Neural progenitor cell (in vitro differentiated cells): ENCODE results near the gene MYOF. TPM values are rescaled to one million over a fixed set of nuclear protein-coding genes. Genes with fewer than 3 reads are reported as not detected.

Experiments used
- DNase-seq: peaks from one replicate; pipeline ENCODE4 v3.0.0-alpha.2; 2016; ENCODE audit warnings: low spot score
- H2AFZ ChIP-seq: fragments of 200-600 bp; sonication (generic); replicated peaks from 2 replicates; pipeline ENCODE4 v1.6.1; 2016; ENCODE audit warnings: antibody characterized with exemption
- H3F3A ChIP-seq: fragments of 200-600 bp; sonication (generic); 2 replicates; pipeline ENCODE4 v1.6.1; 2016; ENCODE audit warnings: antibody characterized with exemption, low read depth
- H3K27ac ChIP-seq: fragments of 200-600 bp; sonication (generic); 2 replicates; pipeline ENCODE4 v1.5.1; 2016; ENCODE audit warnings: mild to moderate bottlenecking
- H3K27me3 ChIP-seq: fragments of 200-600 bp; sonication (generic); 2 replicates; pipeline ENCODE4 v1.6.1; 2016; ENCODE audit warnings: mild to moderate bottlenecking, moderate library complexity
- H3K36me3 ChIP-seq: fragments of 200-600 bp; sonication (generic); 2 replicates; pipeline ENCODE4 v1.5.1; 2016
- H3K4me1 ChIP-seq: fragments of 200-600 bp; sonication (generic); 2 replicates; pipeline ENCODE4 v1.6.1; 2016; ENCODE audit warnings: mixed run types
- H3K4me2 ChIP-seq: fragments of 200-600 bp; sonication (generic); 2 replicates; pipeline ENCODE4 v1.6.1; 2016
- H3K4me3 ChIP-seq: fragments of 200-600 bp; sonication (generic); 2 replicates; pipeline ENCODE4 v1.5.1; 2016
- H3K79me2 ChIP-seq: fragments of 200-600 bp; sonication (generic); 2 replicates; pipeline ENCODE4 v1.6.1; 2016; ENCODE audit warnings: low read depth
- H3K9ac ChIP-seq: fragments of 200-600 bp; sonication (generic); 2 replicates; pipeline ENCODE4 v1.6.1; 2016
- H3K9me3 ChIP-seq: fragments of 200-600 bp; sonication (generic); 2 replicates; pipeline ENCODE4 v1.5.1; 2016; ENCODE audit warnings: low read depth
- H4K20me1 ChIP-seq: fragments of 200-600 bp; sonication (generic); 2 replicates; pipeline ENCODE4 v1.6.1; 2016; ENCODE audit warnings: low read depth
- H3K27ac Mint-ChIP-seq: 3 replicates; pipeline ENCODE4 v1.8.0; 2021; ENCODE audit warnings: mixed read lengths
- H3K27me3 Mint-ChIP-seq: 2 replicates; pipeline ENCODE4 v1.8.0; 2022; ENCODE audit warnings: low read depth, mild to moderate bottlenecking, inconsistent platforms, moderate library complexity, mixed read lengths; ENCODE audit not compliant: insufficient read depth
- H3K36me3 Mint-ChIP-seq: 3 replicates; pipeline ENCODE4 v1.8.0; 2021; ENCODE audit warnings: mixed read lengths
- H3K4me1 Mint-ChIP-seq: 3 replicates; pipeline ENCODE4 v1.8.0; 2021; ENCODE audit warnings: mixed read lengths
- H3K4me3 Mint-ChIP-seq: 3 replicates; pipeline ENCODE4 v1.8.0; 2021; ENCODE audit warnings: mild to moderate bottlenecking, moderate library complexity, mixed read lengths
- H3K9me3 Mint-ChIP-seq: 3 replicates; pipeline ENCODE4 v1.8.0; 2020; ENCODE audit warnings: mixed read lengths
- CTCF ChIP-seq: fragments of 200-600 bp; sonication (generic); IDR thresholded peaks from 2 replicates; pipeline ENCODE4 v1.5.1; 2017; ENCODE audit warnings: antibody characterized with exemption, mild to moderate bottlenecking
- EZH2 ChIP-seq: fragments of 200-600 bp; sonication (generic); IDR thresholded peaks from 2 replicates; pipeline ENCODE4 v1.6.1; 2017; ENCODE audit warnings: antibody characterized with exemption, mild to moderate bottlenecking, moderate library complexity
- EZH2phosphoT487 ChIP-seq: fragments of 200-600 bp; sonication (generic); IDR thresholded peaks from 2 replicates; pipeline ENCODE4 v1.6.1; 2017; ENCODE audit warnings: antibody characterized with exemption
- total RNA-seq: library from RNA; depleted of rRNA; stranded (reverse); fragments of >200 nt; gene quantifications from 2 replicates; pipeline ENCODE4 v1.2.3, GENCODE V29; 2015; ENCODE audit warnings: low replicate concordance

The MYOF gene
- total RNA-seq, 1 donor from 2014 or later: 1.6 TPM

GRCh38 chr10:93491602-93492121 is 9.5 kb upstream of the MYOF start:
- Mint-ChIP-seq H3K4me1 (peaks cover 15% of the 10 kb centered on the region), H3K9me3 (no peaks in the 10 kb centered on the region), H3K27me3 (no peaks in the 10 kb centered on the region), H3K27ac (no peak overlapping the region), H3K4me3 (no peak overlapping the region), H3K36me3 (no peaks in the 10 kb centered on the region)
- Histone ChIP-seq H3K9ac (no peak overlapping the region), H3K4me2 (no peak overlapping the region), H3K9me3 (no peaks in the 10 kb centered on the region), H3K27ac (no peak overlapping the region), H4K20me1 (no peaks in the 10 kb centered on the region), H3K4me1 (peaks cover 3% of the 10 kb centered on the region), H3K27me3 (peaks cover 14% of the 10 kb centered on the region), H3K4me3 (no peak overlapping the region), H3K36me3 (no peaks in the 10 kb centered on the region), H2AFZ (no peak overlapping the region), H3K79me2 (peaks cover under 1% of the 10 kb centered on the region), H3F3A (peaks cover 11% of the 10 kb centered on the region)
- TF ChIP-seq EZH2phosphoT487 (no peak), CTCF (no peak), EZH2 (no peak)
- no peak for DNase-seq

- H3K9me3 ChIP-seq: no peaks in the 10 kb centered on the region
- TF ChIP-seq EZH2phosphoT487: no peak
- no peaks in the 10 kb centered on the region for H3K79me2 ChIP-seq
- H3F3A ChIP-seq: peaks cover 6% of the 10 kb centered on the region
- no peaks in the 10 kb centered on the region for H3K4me1 ChIP-seq
- Mint-ChIP-seq H3K9me3 (no peaks in the 10 kb centered on the region), H3K27ac (no peak overlapping the region), H3K4me3 (no peak overlapping the region), H3K27me3 (no peaks in the 10 kb centered on the region), H3K36me3 (no peaks in the 10 kb centered on the region), H3K4me1 (peaks cover 7% of the 10 kb centered on the region)
- H3K9ac ChIP-seq: no peak overlapping the region
- H2AFZ ChIP-seq: no peak overlapping the region
- DNase-seq: no peak
- no peak overlapping the region for H3K27ac ChIP-seq
- no peak overlapping the region for H3K4me2 ChIP-seq
- no peak overlapping the region for H3K4me3 ChIP-seq
- no peaks in the 10 kb centered on the region for H3K27me3 ChIP-seq
- H4K20me1 ChIP-seq: no peaks in the 10 kb centered on the region
- H3K36me3 ChIP-seq: no peaks in the 10 kb centered on the region
Observed at GRCh38 chr10:93488956-93489528, 6.9 kb upstream of the MYOF start.

- Histone ChIP-seq H3K4me3 (no peak overlapping the region), H3F3A (peaks cover 7% of the 10 kb centered on the region), H3K27ac (no peak overlapping the region), H3K4me2 (no peak overlapping the region), H2AFZ (no peak overlapping the region), H3K36me3 (no peaks in the 10 kb centered on the region), H3K27me3 (peaks cover 15% of the 10 kb centered on the region), H3K9me3 (no peaks in the 10 kb centered on the region), H3K9ac (no peak overlapping the region), H3K79me2 (no peaks in the 10 kb centered on the region), H4K20me1 (no peaks in the 10 kb centered on the region), H3K4me1 (peaks cover 5% of the 10 kb centered on the region)
- H3K4me3 Mint-ChIP-seq: no peak overlapping the region
- H3K27ac Mint-ChIP-seq: no peak overlapping the region
- H3K36me3 Mint-ChIP-seq: no peaks in the 10 kb centered on the region
- peaks cover 10% of the 10 kb centered on the region for H3K4me1 Mint-ChIP-seq
- H3K9me3 Mint-ChIP-seq: no peaks in the 10 kb centered on the region
- H3K27me3 Mint-ChIP-seq: no peaks in the 10 kb centered on the region
- no peak for TF ChIP-seq EZH2
- DNase-seq: no peak
Observed at GRCh38 chr10:93485690-93486089, 3.6 kb upstream of the MYOF start.

- no peaks in the 10 kb centered on the region for H3K79me2 ChIP-seq
- H3K36me3 Mint-ChIP-seq: no peaks in the 10 kb centered on the region
Observed at GRCh38 chr10:93481637-93482144, 443 bp downstream of the MYOF start.

More at GRCh38 chr10:93481637-93482144, 443 bp downstream of the MYOF start:
- Mint-ChIP-seq H3K4me3 (peak overlapping the region; percentile 88), H3K27me3 (no peaks in the 10 kb centered on the region), H3K4me1 (peaks cover 14% of the 10 kb centered on the region), H3K9me3 (no peaks in the 10 kb centered on the region), H3K27ac (peak overlapping the region; percentile 23)
- Histone ChIP-seq H3K27me3 (peaks cover 15% of the 10 kb centered on the region), H3K36me3 (no peaks in the 10 kb centered on the region), H3F3A (peaks cover 7% of the 10 kb centered on the region), H3K4me3 (peak overlapping the region; percentile 81), H3K4me2 (peak overlapping the region; percentile 98), H3K9ac (no peak overlapping the region), H3K4me1 (peaks cover 5% of the 10 kb centered on the region), H4K20me1 (no peaks in the 10 kb centered on the region), H3K9me3 (no peaks in the 10 kb centered on the region), H3K27ac (no peak overlapping the region), H2AFZ (peak overlapping the region; percentile 97)
- TF ChIP-seq EZH2phosphoT487 (peak; percentile 37), EZH2 (no peak), CTCF (no peak)
- no peak for DNase-seq
